Keratinocyte (primary cell): ENCODE results near the gene DCT.

Source experiments
- CTCF ChIP-seq, 3 experiments: IDR thresholded peaks in 1 of 3; conservative IDR thresholded peaks in 1 of 3; optimal IDR thresholded peaks in 1 of 3; 2 replicates in 2 of 3; 3 replicates in 1 of 3; pipeline versions ENCODE3 to v1.5.1; 2011; ENCODE audit warnings: low read length in 3 of 3, mild to moderate bottlenecking in 3 of 3, moderate library complexity in 2 of 3, control low read depth in 1 of 3, inconsistent platforms in 1 of 3; ENCODE audit not compliant: insufficient read depth in 2 of 3; ENCODE audit errors: extremely low read depth in 1 of 3
- EZH2 ChIP-seq: IDR thresholded peaks from one replicate; pipeline ENCODE4 v1.6.1; 2012; ENCODE audit warnings: inconsistent platforms, mild to moderate bottlenecking, low read length, moderate library complexity

GRCh38 chr13:94515911-94516310 is 36.4 kb upstream of the DCT start:
- TF ChIP-seq EZH2 (no peak), CTCF (optimal IDR thresholded peaks at IDR 0.05 in 1 of 3, IDR thresholded peaks at IDR 0.05 in 1 of 3, conservative IDR thresholded peaks at IDR 0.05 in 1 of 3; ENCODE audit: extremely low read depth in 1 of 3, insufficient read depth in 2 of 3, low read length in 3 of 3) (no peak)
